Transverse colon (tissue), 4 donors: ENCODE data around the gene AQP5. TPM values are rescaled to one million over a fixed set of nuclear protein-coding genes. Genes with fewer than 3 reads are reported as not detected.

Experiments used
- DNase-seq: peaks from one replicate; pipeline ENCODE4 v3.0.0-alpha.2; 2019
- H3K27ac ChIP-seq, 4 donors: fragments of 200-600 bp; sonication (generic); 2 replicates each; pipeline ENCODE4 v1.5.1; 2016 to 2018; ENCODE audit warnings: inconsistent platforms in 4 of 4
- H3K27me3 ChIP-seq: fragments of 200-600 bp; sonication (generic); 2 replicates; pipeline ENCODE4 v1.5.1; 2017; ENCODE audit warnings: inconsistent platforms
- H3K36me3 ChIP-seq, 4 donors: fragments of 200-600 bp; sonication (generic); 2 replicates each; pipeline ENCODE4 v1.5.1; 2017 to 2019; ENCODE audit warnings: inconsistent platforms in 4 of 4
- H3K4me1 ChIP-seq, 4 donors: fragments of 200-600 bp; sonication (generic); 2 replicates each; pipeline ENCODE4 v1.5.1; 2017 to 2020; ENCODE audit warnings: inconsistent platforms in 4 of 4
- H3K4me3 ChIP-seq, 4 donors: fragments of 200-600 bp; sonication (generic); 1 replicate in 1 of 4; 2 replicates in 3 of 4; pipeline versions ENCODE4 v1.5.1 to v1.6.1; 2017 to 2019; ENCODE audit warnings: inconsistent platforms in 4 of 4
- H3K9me3 ChIP-seq, 2 donors: fragments of 200-600 bp; sonication (generic); 2 replicates each; pipeline ENCODE4 v1.5.1; 2017 to 2019; ENCODE audit warnings: inconsistent platforms in 2 of 2
- EP300 ChIP-seq: sonication (generic); formaldehyde crosslinking; IDR thresholded peaks from one replicate; pipeline ENCODE4 v1.6.1; 2017; ENCODE audit warnings: antibody characterized with exemption, low read depth
- POLR2A ChIP-seq: fragments of 450-650 bp; IDR thresholded peaks from one replicate; pipeline ENCODE4 v1.6.1; 2016; ENCODE audit warnings: antibody characterized with exemption, mild to moderate bottlenecking, moderate library complexity
- POLR2AphosphoS5 ChIP-seq, 3 donors: sonication (generic); formaldehyde crosslinking; IDR thresholded peaks; one replicate each; pipeline ENCODE4 v1.6.1; 2016; ENCODE audit warnings: antibody characterized with exemption in 3 of 3
- WGBS, 2 donors: methylation state at CpG; one replicate each; pipeline ENCODE4 v1.1.5; 2018; ENCODE audit warnings: low coverage in 1 of 2; 5-methylcytosine and 5-hydroxymethylcytosine counted together
- in situ Hi-C, 4 donors: fragments of 200-750 bp; cut with MboI; loops; one replicate each; pipeline versions ENCODE4 v1.15.0 to v1.15.1; 2017; ENCODE audit warnings: low sequenced_read_pairs in 3 of 4, low pct_ligation_motif_present in 1 of 4, low pct_unique_long_range_greater_than_20kb in 1 of 4
- intact Hi-C: fragments of 100-400 bp; cut with DNase I; formaldehyde crosslinking; loops from one replicate; pipeline ENCODE4 v1.15.1; 2023; ENCODE audit warnings: low total_unique reads
- total RNA-seq, 4 donors: library from RNA; depleted of rRNA; stranded (reverse); fragments of >200 nt; gene quantifications; one replicate each; pipeline ENCODE4 v1.1.0, GENCODE V29; 2016
- TF ChIP-seq, protein P1 (sequence below), 5 experiments: fragments of 200-600 bp in 3 of 5; fragments of 450-650 bp in 2 of 5; sonication (generic) in 3 of 5; IDR thresholded peaks; 1 replicate in 2 of 5; 2 replicates in 3 of 5; pipeline ENCODE4 v1.5.1; 2016 to 2017; ENCODE audit warnings: antibody characterized with exemption in 5 of 5, inconsistent platforms in 3 of 5, mild to moderate bottlenecking in 2 of 5, moderate library complexity in 1 of 5

The AQP5 gene
- total RNA-seq, 4 donors from 2014 or later = not detected

DNA sequence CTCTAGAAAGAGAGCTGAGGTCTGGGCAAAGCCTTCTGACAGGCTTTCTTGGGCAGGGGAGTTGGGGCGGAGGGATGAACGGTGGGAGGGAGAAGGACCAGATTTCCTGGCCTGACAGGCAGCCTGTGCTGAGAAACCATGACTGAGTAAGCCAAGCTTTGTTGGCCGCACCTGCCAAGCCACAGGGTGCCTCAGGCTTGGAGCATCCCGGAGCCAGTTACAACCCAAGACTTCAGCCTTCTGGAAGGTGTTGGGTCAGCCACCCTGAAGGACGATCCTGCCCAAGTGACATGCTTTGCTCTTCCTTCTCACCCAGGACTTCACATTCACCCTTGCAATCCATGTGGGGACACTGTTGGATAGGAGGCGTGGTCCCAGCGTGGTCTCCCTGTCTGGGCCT is 32.1 kb upstream of the AQP5 start:
- no peaks in the 10 kb centered on the region for H3K36me3 ChIP-seq
- H3K9me3 ChIP-seq = no peaks in the 10 kb centered on the region
- DNase-seq = no peak
- 97% methylated on average over 7 of the region's 7 CpGs; no CpG with 5 or more reads in 1 of the 2 donors for WGBS, 2 donors
- no peak overlapping the region for H3K27ac ChIP-seq
- intact Hi-C loops (no loop called here), in situ Hi-C loops (no loop called here)
- TF ChIP-seq POLR2A (no peak), EP300 (no peak), POLR2AphosphoS5 (IDR thresholded peaks at IDR 0.05) (no peak)
- TF ChIP-seq, protein P1, sequence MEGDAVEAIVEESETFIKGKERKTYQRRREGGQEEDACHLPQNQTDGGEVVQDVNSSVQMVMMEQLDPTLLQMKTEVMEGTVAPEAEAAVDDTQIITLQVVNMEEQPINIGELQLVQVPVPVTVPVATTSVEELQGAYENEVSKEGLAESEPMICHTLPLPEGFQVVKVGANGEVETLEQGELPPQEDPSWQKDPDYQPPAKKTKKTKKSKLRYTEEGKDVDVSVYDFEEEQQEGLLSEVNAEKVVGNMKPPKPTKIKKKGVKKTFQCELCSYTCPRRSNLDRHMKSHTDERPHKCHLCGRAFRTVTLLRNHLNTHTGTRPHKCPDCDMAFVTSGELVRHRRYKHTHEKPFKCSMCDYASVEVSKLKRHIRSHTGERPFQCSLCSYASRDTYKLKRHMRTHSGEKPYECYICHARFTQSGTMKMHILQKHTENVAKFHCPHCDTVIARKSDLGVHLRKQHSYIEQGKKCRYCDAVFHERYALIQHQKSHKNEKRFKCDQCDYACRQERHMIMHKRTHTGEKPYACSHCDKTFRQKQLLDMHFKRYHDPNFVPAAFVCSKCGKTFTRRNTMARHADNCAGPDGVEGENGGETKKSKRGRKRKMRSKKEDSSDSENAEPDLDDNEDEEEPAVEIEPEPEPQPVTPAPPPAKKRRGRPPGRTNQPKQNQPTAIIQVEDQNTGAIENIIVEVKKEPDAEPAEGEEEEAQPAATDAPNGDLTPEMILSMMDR (IDR thresholded peaks at IDR 0.05) = no peak
- no peaks in the 10 kb centered on the region for H3K27me3 ChIP-seq
- H3K4me1 ChIP-seq = no peaks in the 10 kb centered on the region
- H3K4me3 ChIP-seq = no peak overlapping the region

DNA sequence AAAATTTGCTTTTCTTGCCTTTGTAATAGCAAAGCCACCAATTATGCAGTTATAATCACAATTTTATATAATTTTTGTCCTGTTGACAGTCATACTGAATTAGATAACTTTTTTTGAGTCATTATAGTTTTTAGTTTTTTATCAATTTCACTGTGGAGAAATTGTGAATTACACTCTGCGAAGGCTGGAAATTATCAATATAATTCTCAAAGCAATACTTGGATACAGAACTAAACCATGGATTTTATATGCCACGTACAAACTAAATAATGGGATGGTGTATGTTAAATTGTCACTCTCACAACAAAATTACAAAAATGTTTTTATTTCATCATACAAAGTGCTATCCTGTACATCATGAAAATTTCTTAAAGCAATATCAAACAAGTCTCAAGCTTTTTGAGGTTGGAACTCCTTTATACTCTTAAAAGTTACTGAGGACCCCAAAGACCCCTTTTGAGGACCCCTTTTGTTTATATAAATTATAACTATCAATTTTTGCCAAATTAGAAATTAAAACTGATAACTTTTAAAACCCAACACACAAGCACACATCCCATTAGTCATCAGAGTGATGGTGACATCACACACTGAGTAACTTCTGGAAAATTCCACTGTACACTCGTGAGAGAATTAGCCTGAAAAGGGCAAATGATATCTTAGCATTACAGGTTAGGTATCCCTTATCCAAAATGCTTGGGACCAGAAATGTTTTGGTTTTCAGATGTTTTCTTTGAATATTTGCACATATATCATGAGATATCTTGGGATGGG is 31.0 kb upstream of the AQP5 start:
- no peak for DNase-seq
- H3K27ac ChIP-seq = no peak overlapping the region
- in situ Hi-C loops = no loop called here
- H3K4me3 ChIP-seq = no peak overlapping the region
- intact Hi-C loops = no loop called here
- H3K4me1 ChIP-seq = no peaks in the 10 kb centered on the region
- H3K9me3 ChIP-seq = no peaks in the 10 kb centered on the region
- H3K36me3 ChIP-seq = no peaks in the 10 kb centered on the region
- H3K27me3 ChIP-seq = no peaks in the 10 kb centered on the region
- 69 to 74% methylated on average over 3 of the region's 3 CpGs for WGBS, 2 donors
- TF ChIP-seq POLR2AphosphoS5 (IDR thresholded peaks at IDR 0.05) (no peak), EP300 (no peak), POLR2A (no peak)
- TF ChIP-seq, protein P1 (IDR thresholded peaks at IDR 0.05) = no peak

DNA sequence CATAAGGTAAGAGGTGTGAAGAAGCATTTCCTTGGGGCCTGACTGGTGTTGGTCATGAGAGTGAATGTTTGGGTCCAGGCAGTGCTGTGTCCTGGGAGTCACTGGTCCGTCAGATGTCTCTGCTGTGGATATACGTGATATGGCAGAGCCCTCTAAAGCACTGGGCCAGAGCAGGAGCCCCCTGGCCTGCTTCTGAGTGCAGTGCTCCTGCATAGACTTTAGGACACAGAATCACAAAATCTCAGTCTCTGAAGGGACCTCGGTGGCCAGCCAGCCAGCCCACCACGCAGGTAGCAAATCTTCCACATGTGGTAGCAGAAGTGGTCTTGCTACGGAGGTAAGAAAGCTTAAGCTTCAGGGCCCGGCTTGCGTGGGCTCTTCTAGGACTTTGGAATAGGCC is 29.6 kb upstream of the AQP5 start:
- in situ Hi-C loops = no loop called here
- 67% methylated on average over 1 to 7 of the region's 7 CpGs for WGBS, 2 donors
- no peak overlapping the region for H3K4me3 ChIP-seq
- intact Hi-C loops = no loop called here
- no peak for DNase-seq
- TF ChIP-seq, protein P1 (IDR thresholded peaks at IDR 0.05) = no peak
- TF ChIP-seq POLR2AphosphoS5 (IDR thresholded peaks at IDR 0.05) = no peak
- no peak for TF ChIP-seq EP300
- TF ChIP-seq POLR2A = no peak
- no peaks in the 10 kb centered on the region for H3K36me3 ChIP-seq
- H3K27ac ChIP-seq = no peak overlapping the region
- H3K4me1 ChIP-seq = no peaks in the 10 kb centered on the region
- no peaks in the 10 kb centered on the region for H3K9me3 ChIP-seq
- no peaks in the 10 kb centered on the region for H3K27me3 ChIP-seq

DNA sequence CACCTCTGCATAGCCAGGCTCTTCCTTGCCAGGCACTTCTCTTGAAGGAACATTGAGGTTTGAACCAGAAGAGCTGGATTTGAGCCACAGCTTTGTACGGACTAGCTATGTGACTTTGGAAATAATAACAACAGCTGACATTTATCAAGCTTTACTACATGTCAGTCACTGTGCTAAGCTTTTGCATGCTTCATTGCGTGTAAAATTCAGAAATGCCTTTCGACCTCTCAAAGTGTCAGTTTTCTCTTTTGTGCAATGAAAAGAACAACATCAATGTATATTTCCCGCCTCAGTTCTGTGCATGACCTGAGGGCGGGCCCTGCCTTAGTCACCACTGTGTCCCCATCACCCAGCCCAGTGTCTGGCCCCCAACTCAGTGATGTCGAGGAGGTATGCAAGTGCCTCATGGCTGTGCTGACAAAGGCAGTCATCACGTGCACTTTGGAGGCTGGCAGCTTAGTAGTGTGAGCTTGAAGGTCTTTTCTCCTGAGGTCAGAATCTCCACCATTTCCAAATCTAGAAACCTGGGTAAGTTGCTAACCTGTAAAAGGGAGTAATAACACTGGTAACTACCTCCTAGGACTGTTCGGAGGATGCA is 29.0 kb upstream of the AQP5 start:
- H3K4me3 ChIP-seq = no peak overlapping the region
- H3K27ac ChIP-seq = no peak overlapping the region
- intact Hi-C loops (no loop called here), in situ Hi-C loops (no loop called here)
- no peaks in the 10 kb centered on the region for H3K9me3 ChIP-seq
- H3K4me1 ChIP-seq = no peaks in the 10 kb centered on the region
- no peaks in the 10 kb centered on the region for H3K27me3 ChIP-seq
- no peak for TF ChIP-seq POLR2A
- no peak for TF ChIP-seq POLR2AphosphoS5 (IDR thresholded peaks at IDR 0.05)
- TF ChIP-seq EP300 = no peak
- no peaks in the 10 kb centered on the region for H3K36me3 ChIP-seq
- 77 to 81% methylated on average over 5 to 8 of the region's 8 CpGs for WGBS, 2 donors
- DNase-seq = no peak
